B cell (primary cell): ENCODE measurements around the gene SRGAP2C. TPM values are rescaled to one million over a fixed set of nuclear protein-coding genes. Genes with fewer than 3 reads are reported as not detected.
"Not testable (repeated sequence)": the region's sequence is repeated elsewhere in the genome, so short reads cannot be mapped to it uniquely, and the experiment has no call there.

Experiments
- ATAC-seq: fragments of 200-7000 bp; cut with Tn5 transposase; one replicate; pipeline ENCODE4 v1.10.0; 2021; ENCODE audit warnings: low read depth, mild to moderate bottlenecking, moderate number of reproducible peaks, moderate library complexity
- CTCF ChIA-PET: fragments of 350-600 bp; sonication (Branson Sonifier 250); formaldehyde crosslinking; loops from one replicate; lab custom pipeline; 2021; ENCODE audit warnings: antibody characterized with exemption, inconsistent platforms; lab: Charles Lee
- POLR2A ChIA-PET: fragments of 350-600 bp; sonication (Branson Sonifier 250); formaldehyde crosslinking; loops from one replicate; lab custom pipeline; 2021; ENCODE audit warnings: antibody characterized with exemption; lab: Charles Lee
- DNase-seq: peaks from one replicate; pipeline ENCODE4 v3.0.0; 2013
- H2AFZ ChIP-seq: 2 replicates; pipeline ENCODE4 v1.6.1; 2012; ENCODE audit warnings: mild to moderate bottlenecking, low read depth, low read length; ENCODE audit not compliant: insufficient read depth, poor library complexity, severe bottlenecking
- H3K27ac ChIP-seq, 2 donors: 1 replicate in 1 of 2; 2 replicates in 1 of 2; pipeline ENCODE4 v1.5.1; 2012 to 2013; ENCODE audit warnings: low read length in 2 of 2, mild to moderate bottlenecking in 2 of 2, moderate library complexity in 1 of 2
- H3K27me3 ChIP-seq, 4 experiments: fragments of 200-600 bp in 1 of 4; sonication (generic) in 1 of 4; replicated peaks in 1 of 4; 1 replicate in 2 of 4; 2 replicates in 2 of 4; pipeline versions ENCODE4 v1.6.1 to v1.7.0; 2013 to 2016; ENCODE audit warnings: low read length in 3 of 4, mild to moderate bottlenecking in 2 of 4, mixed read lengths in 1 of 4, moderate library complexity in 1 of 4; ENCODE audit not compliant: insufficient read depth in 4 of 4, control insufficient read depth in 3 of 4; ENCODE audit errors: control extremely low read depth in 1 of 4
- H3K36me3 ChIP-seq, 2 experiments: replicated peaks in 1 of 2; 1 replicate in 1 of 2; 2 replicates in 1 of 2; pipeline versions ENCODE4 v1.6.1 to v1.7.1; 2013; ENCODE audit warnings: low read length in 1 of 2; ENCODE audit not compliant: insufficient read depth in 2 of 2, control insufficient read depth in 1 of 2; ENCODE audit errors: control extremely low read depth in 1 of 2, extremely low read depth in 1 of 2
- H3K4me1 ChIP-seq, 2 donors: fragments of 200-600 bp in 1 of 2; sonication (generic) in 1 of 2; 1 replicate in 1 of 2; 2 replicates in 1 of 2; pipeline versions ENCODE4 v1.5.1 to v1.6.1; 2013 to 2017; ENCODE audit warnings: low read length in 2 of 2; ENCODE audit not compliant: control insufficient read depth in 2 of 2, insufficient read depth in 2 of 2
- H3K4me2 ChIP-seq: replicated peaks from 2 replicates; pipeline ENCODE3; 2012; ENCODE audit warnings: mild to moderate bottlenecking, low read depth, low read length; ENCODE audit not compliant: poor library complexity, severe bottlenecking
- H3K4me3 ChIP-seq, 5 experiments: fragments of 200-600 bp in 1 of 5; sonication (generic) in 1 of 5; 1 replicate in 3 of 5; 2 replicates in 2 of 5; pipeline versions ENCODE4 v1.5.1 to v1.7.0; 2011 to 2016; ENCODE audit warnings: low read length in 4 of 5, mild to moderate bottlenecking in 4 of 5, low read depth in 2 of 5, control low read depth in 1 of 5, moderate library complexity in 1 of 5; ENCODE audit not compliant: insufficient read depth in 1 of 5; ENCODE audit errors: control extremely low read depth in 1 of 5, extremely low read depth in 1 of 5
- H3K79me2 ChIP-seq: fragments of 200-600 bp; sonication (generic); one replicate; pipeline ENCODE4 v1.6.0; 2016; ENCODE audit warnings: low read length; ENCODE audit not compliant: control insufficient read depth, insufficient read depth
- H3K9ac ChIP-seq: fragments of 200-600 bp; sonication (generic); 2 replicates; pipeline ENCODE4 v1.6.1; 2017; ENCODE audit warnings: mild to moderate bottlenecking, low read length, moderate library complexity
- H3K9me3 ChIP-seq, 3 donors: one replicate each; pipeline versions ENCODE4 v1.6.1 to v1.7.1; 2013; ENCODE audit warnings: low read length in 2 of 3; ENCODE audit not compliant: control insufficient read depth in 2 of 3, insufficient read depth in 1 of 3; ENCODE audit errors: control extremely low read depth in 1 of 3
- H4K20me1 ChIP-seq: 2 replicates; pipeline ENCODE4 v1.6.0; 2012; ENCODE audit warnings: mild to moderate bottlenecking, low read length; ENCODE audit not compliant: insufficient read depth, control insufficient read depth, poor library complexity, severe bottlenecking
- H3K27ac Mint-ChIP-seq: one replicate; pipeline ENCODE4 v1.8.0; 2021; ENCODE audit warnings: mixed read lengths
- H3K27me3 Mint-ChIP-seq: one replicate; pipeline ENCODE4 v1.8.0; 2021; ENCODE audit warnings: mixed read lengths
- H3K4me1 Mint-ChIP-seq: one replicate; pipeline ENCODE4 v1.8.0; 2021; ENCODE audit warnings: mixed read lengths
- H3K4me3 Mint-ChIP-seq: one replicate; pipeline ENCODE4 v1.8.0; 2021; ENCODE audit warnings: mixed read lengths
- H3K9me3 Mint-ChIP-seq: one replicate; pipeline ENCODE4 v1.8.0; 2022; ENCODE audit warnings: mixed read lengths; ENCODE audit not compliant: insufficient read depth
- EZH2 ChIP-seq: IDR thresholded peaks from 2 replicates; pipeline ENCODE4 v1.6.1; 2012; ENCODE audit warnings: borderline replicate concordance, low read depth, mild to moderate bottlenecking, moderate library complexity, low read length; ENCODE audit not compliant: insufficient read depth, poor library complexity, severe bottlenecking
- WGBS: methylation state at CpG from one replicate; pipeline ENCODE4 v1.1.5; 2013; ENCODE audit warnings: missing lambda C conversion rate; ENCODE audit not compliant: insufficient coverage; 5-methylcytosine and 5-hydroxymethylcytosine counted together
- intact Hi-C: fragments of 100-400 bp; cut with micrococcal nuclease; formaldehyde crosslinking; loops from one replicate; pipeline ENCODE4 v1.10.0; 2022
- polyA plus RNA-seq: library from polyadenylated mRNA; depleted of rRNA; stranded (reverse); fragments of >200 nt; gene quantifications from 2 replicates; pipeline ENCODE4 v1.2.3, GENCODE V29; 2012
- total RNA-seq, 2 donors: library from RNA; stranded (reverse); fragments of 120-200 nt in 1 of 2; gene quantifications; 1 replicate in 1 of 2; 2 replicates in 1 of 2; pipeline versions ENCODE4 v1.2.3 to v1.2.4, GENCODE V29; 2013 to 2022
- TF ChIP-seq, protein P1 (sequence below): fragments of 200-600 bp; IDR thresholded peaks from one replicate; pipeline ENCODE4 v1.8.0; 2022; ENCODE audit warnings: antibody characterized with exemption, mild to moderate bottlenecking

The SRGAP2C gene
- total and polyA plus RNA-seq, 2 donors (not counting 1 experiment from before 2014, with no cell fraction given): 2.2 to 40.7 TPM

DNA sequence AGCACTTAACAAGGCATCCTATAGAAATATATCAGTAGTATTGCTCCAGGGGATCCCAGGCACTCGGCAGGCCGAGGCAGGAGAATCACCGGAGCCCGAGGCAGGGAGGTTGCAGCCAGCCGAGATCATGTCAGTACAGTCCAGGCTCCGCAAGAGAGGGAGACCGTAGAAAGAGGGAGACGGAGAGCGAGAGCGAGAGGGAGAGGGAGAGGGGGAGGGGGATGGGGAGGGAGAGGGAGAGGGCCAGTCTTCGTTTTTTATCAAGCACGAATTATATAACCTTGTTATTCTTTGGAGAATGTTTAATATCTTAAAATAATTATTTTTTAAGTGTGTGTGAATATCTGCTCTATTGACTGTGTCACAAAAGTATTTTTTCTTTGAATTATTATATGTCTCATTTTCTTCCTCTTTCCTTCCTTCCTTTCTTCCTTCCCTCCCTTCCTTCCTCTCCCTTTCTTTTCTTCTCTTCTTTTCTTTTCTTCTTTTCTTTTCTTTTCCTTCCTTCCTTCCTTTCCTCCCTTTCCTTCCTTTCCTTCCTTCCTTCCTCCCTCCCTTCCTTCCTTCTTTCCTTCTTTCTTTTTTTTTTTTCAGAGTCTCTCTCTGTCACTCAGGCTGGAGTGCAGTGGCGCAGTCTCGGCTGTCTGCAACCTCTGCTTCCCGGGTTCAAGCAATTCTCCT is 233.7 kb downstream of the SRGAP2C start:
- intact Hi-C loops: no loop called here
- H3K4me1 ChIP-seq: peaks cover 0 to 3% of the 10 kb centered on the region in 2 donors
- no peaks in the 10 kb centered on the region for H3K79me2 ChIP-seq
- TF ChIP-seq, protein P1, sequence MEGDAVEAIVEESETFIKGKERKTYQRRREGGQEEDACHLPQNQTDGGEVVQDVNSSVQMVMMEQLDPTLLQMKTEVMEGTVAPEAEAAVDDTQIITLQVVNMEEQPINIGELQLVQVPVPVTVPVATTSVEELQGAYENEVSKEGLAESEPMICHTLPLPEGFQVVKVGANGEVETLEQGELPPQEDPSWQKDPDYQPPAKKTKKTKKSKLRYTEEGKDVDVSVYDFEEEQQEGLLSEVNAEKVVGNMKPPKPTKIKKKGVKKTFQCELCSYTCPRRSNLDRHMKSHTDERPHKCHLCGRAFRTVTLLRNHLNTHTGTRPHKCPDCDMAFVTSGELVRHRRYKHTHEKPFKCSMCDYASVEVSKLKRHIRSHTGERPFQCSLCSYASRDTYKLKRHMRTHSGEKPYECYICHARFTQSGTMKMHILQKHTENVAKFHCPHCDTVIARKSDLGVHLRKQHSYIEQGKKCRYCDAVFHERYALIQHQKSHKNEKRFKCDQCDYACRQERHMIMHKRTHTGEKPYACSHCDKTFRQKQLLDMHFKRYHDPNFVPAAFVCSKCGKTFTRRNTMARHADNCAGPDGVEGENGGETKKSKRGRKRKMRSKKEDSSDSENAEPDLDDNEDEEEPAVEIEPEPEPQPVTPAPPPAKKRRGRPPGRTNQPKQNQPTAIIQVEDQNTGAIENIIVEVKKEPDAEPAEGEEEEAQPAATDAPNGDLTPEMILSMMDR: peak; percentile 16
- no peak for TF ChIP-seq EZH2
- H2AFZ ChIP-seq: no peak overlapping the region
- WGBS: 97% methylated on average over 6 of the region's 15 CpGs
- Mint-ChIP-seq H3K9me3 (no peaks in the 10 kb centered on the region), H3K27ac (no peak overlapping the region), H3K4me1 (peaks cover 9% of the 10 kb centered on the region), H3K27me3 (peaks cover 5% of the 10 kb centered on the region), H3K4me3 (no peak overlapping the region)
- H3K27me3 ChIP-seq: peaks cover 0 to 3% (median 0%) of the 10 kb centered on the region in 4 experiments
- no peaks in the 10 kb centered on the region for H4K20me1 ChIP-seq
- no peak overlapping the region for H3K27ac ChIP-seq
- ChIA-PET POLR2A (no interaction called here), CTCF (no interaction called here)
- DNase-seq: no peak
- no peaks in the 10 kb centered on the region for H3K36me3 ChIP-seq
- H3K9me3 ChIP-seq: no peaks in the 10 kb centered on the region
- no peak overlapping the region for H3K4me2 ChIP-seq
- H3K9ac ChIP-seq: no peak overlapping the region
- ATAC-seq: no peak
- no peak overlapping the region for H3K4me3 ChIP-seq

DNA sequence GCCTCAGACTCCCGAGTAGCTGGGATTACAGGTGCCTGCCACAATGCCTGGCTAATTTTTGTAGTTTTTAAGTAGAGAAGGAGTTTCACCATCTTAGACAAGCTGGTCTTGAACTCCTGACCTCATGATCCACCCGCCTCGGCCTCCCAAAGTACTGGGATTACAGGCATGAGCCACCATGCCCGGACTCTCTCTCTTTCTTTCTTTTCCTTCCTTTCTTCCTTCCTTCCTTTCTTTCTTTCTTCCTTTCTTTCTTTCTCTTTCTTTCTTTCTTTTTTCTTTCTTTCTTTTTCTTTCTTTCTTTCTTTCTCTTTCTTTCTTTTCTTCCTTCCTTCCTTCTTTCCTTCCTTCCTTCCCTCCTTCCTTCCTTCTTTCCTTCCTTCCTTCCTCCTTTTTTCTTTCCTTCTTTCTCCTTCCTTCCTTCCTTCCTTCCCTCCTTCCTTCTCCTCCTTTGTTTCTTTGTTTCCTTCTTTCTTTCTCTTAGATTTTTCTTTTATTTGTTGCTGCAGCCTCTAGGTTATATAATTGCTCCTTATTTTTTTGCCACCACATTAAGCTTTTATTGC is 234.4 kb downstream of the SRGAP2C start:
- H3K27ac Mint-ChIP-seq, H3K27me3 Mint-ChIP-seq, H2AFZ ChIP-seq, H3K79me2 ChIP-seq, H3K27ac ChIP-seq, H3K27me3 ChIP-seq, H3K4me3 ChIP-seq, intact Hi-C loops, CTCF ChIA-PET, H3K4me2 ChIP-seq, H3K9me3 ChIP-seq, H3K4me3 Mint-ChIP-seq, H4K20me1 ChIP-seq, DNase-seq, ATAC-seq, POLR2A ChIA-PET, H3K9ac ChIP-seq, H3K4me1 Mint-ChIP-seq, H3K4me1 ChIP-seq, H3K9me3 Mint-ChIP-seq, H3K36me3 ChIP-seq: not testable (repeated sequence)
- TF ChIP-seq, protein P1: peak; percentile 12
- 97% methylated on average over 3 of the region's 4 CpGs for WGBS

DNA sequence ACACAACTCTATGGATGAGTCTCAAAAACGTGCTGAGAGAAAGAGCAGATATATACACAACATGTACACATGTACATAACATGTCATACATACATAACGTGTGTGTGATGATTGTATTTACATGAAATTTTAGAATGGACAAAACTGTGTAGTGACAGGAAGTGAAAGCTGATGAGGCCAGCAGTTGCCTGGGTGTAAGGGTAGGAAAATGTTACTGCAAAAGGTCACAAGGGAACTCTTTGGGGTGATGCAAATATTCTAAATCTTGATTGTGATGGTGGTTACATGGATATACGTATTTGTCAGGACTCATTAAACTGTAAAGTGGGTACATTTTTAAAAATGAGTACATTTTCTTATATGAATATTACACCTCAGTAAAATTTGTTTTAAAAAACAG is 236.7 kb downstream of the SRGAP2C start:
- ATAC-seq (peak; percentile 68), DNase-seq (peak; percentile 29)
- intact Hi-C loops: not testable (repeated sequence)

More for the DNA sequence above, 236.7 kb downstream of the SRGAP2C start:
- H3K4me3 Mint-ChIP-seq: peak overlapping the region; percentile 27
- H3K27ac Mint-ChIP-seq, POLR2A ChIA-PET, H3K27ac ChIP-seq, H3K79me2 ChIP-seq, H3K4me1 ChIP-seq, CTCF ChIA-PET, H3K27me3 ChIP-seq, H3K9me3 Mint-ChIP-seq, H2AFZ ChIP-seq, H3K4me2 ChIP-seq, H3K9ac ChIP-seq, H4K20me1 ChIP-seq, H3K36me3 ChIP-seq, H3K27me3 Mint-ChIP-seq, H3K9me3 ChIP-seq, H3K4me3 ChIP-seq, H3K4me1 Mint-ChIP-seq: not testable (repeated sequence)
- WGBS: no CpG with 5 or more reads among the region's 3 CpGs
